Transverse colon (tissue), 4 donors: ENCODE measurements around the gene TAF3. TPM values are rescaled to one million over a fixed set of nuclear protein-coding genes. Genes with fewer than 3 reads are reported as not detected.
"Not testable (repeated sequence)": the region's sequence is repeated elsewhere in the genome, so short reads cannot be mapped to it uniquely, and the experiment has no call there.

Source experiments
- DNase-seq: peaks from one replicate; pipeline ENCODE4 v3.0.0-alpha.2; 2019
- H3K27ac ChIP-seq, 4 donors: fragments of 200-600 bp; sonication (generic); 2 replicates each; pipeline ENCODE4 v1.5.1; 2016 to 2018; ENCODE audit warnings: inconsistent platforms in 4 of 4
- H3K27me3 ChIP-seq: fragments of 200-600 bp; sonication (generic); 2 replicates; pipeline ENCODE4 v1.5.1; 2017; ENCODE audit warnings: inconsistent platforms
- H3K36me3 ChIP-seq, 4 donors: fragments of 200-600 bp; sonication (generic); 2 replicates each; pipeline ENCODE4 v1.5.1; 2017 to 2019; ENCODE audit warnings: inconsistent platforms in 4 of 4
- H3K4me1 ChIP-seq, 4 donors: fragments of 200-600 bp; sonication (generic); 2 replicates each; pipeline ENCODE4 v1.5.1; 2017 to 2020; ENCODE audit warnings: inconsistent platforms in 4 of 4
- H3K4me3 ChIP-seq, 4 donors: fragments of 200-600 bp; sonication (generic); 1 replicate in 1 of 4; 2 replicates in 3 of 4; pipeline versions ENCODE4 v1.5.1 to v1.6.1; 2017 to 2019; ENCODE audit warnings: inconsistent platforms in 4 of 4
- H3K9me3 ChIP-seq, 2 donors: fragments of 200-600 bp; sonication (generic); 2 replicates each; pipeline ENCODE4 v1.5.1; 2017 to 2019; ENCODE audit warnings: inconsistent platforms in 2 of 2
- CTCF ChIP-seq, 5 experiments: fragments of 200-600 bp in 3 of 5; fragments of 450-650 bp in 2 of 5; sonication (generic) in 3 of 5; IDR thresholded peaks; 1 replicate in 2 of 5; 2 replicates in 3 of 5; pipeline ENCODE4 v1.5.1; 2016 to 2017; ENCODE audit warnings: antibody characterized with exemption in 5 of 5, inconsistent platforms in 3 of 5, mild to moderate bottlenecking in 2 of 5, moderate library complexity in 1 of 5
- EP300 ChIP-seq: sonication (generic); formaldehyde crosslinking; IDR thresholded peaks from one replicate; pipeline ENCODE4 v1.6.1; 2017; ENCODE audit warnings: antibody characterized with exemption, low read depth
- POLR2A ChIP-seq: fragments of 450-650 bp; IDR thresholded peaks from one replicate; pipeline ENCODE4 v1.6.1; 2016; ENCODE audit warnings: antibody characterized with exemption, mild to moderate bottlenecking, moderate library complexity
- POLR2AphosphoS5 ChIP-seq, 3 donors: sonication (generic); formaldehyde crosslinking; IDR thresholded peaks; one replicate each; pipeline ENCODE4 v1.6.1; 2016; ENCODE audit warnings: antibody characterized with exemption in 3 of 3
- WGBS, 2 donors: methylation state at CpG; one replicate each; pipeline ENCODE4 v1.1.5; 2018; ENCODE audit warnings: low coverage in 1 of 2; 5-methylcytosine and 5-hydroxymethylcytosine counted together
- in situ Hi-C, 4 donors: fragments of 200-750 bp; cut with MboI; loops; one replicate each; pipeline versions ENCODE4 v1.15.0 to v1.15.1; 2017; ENCODE audit warnings: low sequenced_read_pairs in 3 of 4, low pct_ligation_motif_present in 1 of 4, low pct_unique_long_range_greater_than_20kb in 1 of 4
- intact Hi-C: fragments of 100-400 bp; cut with DNase I; formaldehyde crosslinking; loops from one replicate; pipeline ENCODE4 v1.15.1; 2023; ENCODE audit warnings: low total_unique reads
- total RNA-seq, 4 donors: library from RNA; depleted of rRNA; stranded (reverse); fragments of >200 nt; gene quantifications; one replicate each; pipeline ENCODE4 v1.1.0, GENCODE V29; 2016

Gene TAF3, protein sequence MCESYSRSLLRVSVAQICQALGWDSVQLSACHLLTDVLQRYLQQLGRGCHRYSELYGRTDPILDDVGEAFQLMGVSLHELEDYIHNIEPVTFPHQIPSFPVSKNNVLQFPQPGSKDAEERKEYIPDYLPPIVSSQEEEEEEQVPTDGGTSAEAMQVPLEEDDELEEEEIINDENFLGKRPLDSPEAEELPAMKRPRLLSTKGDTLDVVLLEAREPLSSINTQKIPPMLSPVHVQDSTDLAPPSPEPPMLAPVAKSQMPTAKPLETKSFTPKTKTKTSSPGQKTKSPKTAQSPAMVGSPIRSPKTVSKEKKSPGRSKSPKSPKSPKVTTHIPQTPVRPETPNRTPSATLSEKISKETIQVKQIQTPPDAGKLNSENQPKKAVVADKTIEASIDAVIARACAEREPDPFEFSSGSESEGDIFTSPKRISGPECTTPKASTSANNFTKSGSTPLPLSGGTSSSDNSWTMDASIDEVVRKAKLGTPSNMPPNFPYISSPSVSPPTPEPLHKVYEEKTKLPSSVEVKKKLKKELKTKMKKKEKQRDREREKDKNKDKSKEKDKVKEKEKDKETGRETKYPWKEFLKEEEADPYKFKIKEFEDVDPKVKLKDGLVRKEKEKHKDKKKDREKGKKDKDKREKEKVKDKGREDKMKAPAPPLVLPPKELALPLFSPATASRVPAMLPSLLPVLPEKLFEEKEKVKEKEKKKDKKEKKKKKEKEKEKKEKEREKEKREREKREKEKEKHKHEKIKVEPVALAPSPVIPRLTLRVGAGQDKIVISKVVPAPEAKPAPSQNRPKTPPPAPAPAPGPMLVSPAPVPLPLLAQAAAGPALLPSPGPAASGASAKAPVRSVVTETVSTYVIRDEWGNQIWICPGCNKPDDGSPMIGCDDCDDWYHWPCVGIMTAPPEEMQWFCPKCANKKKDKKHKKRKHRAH
- 10 to 100 TPM in 2 of 4 donors, 1 to 10 TPM in 2; 4.8 to 35.6 (median 9.6) TPM for total RNA-seq

- peak within 1 kb of the TSS; percentile 77 to 98 (median 89) for H3K4me3 ChIP-seq
- peak within 1 kb of the TSS; percentile 78 to 83 (median 80) for H3K27ac ChIP-seq
- peaks cover 9 to 25% (median 11%) of the 10 kb centered on the region in 4 donors for H3K4me1 ChIP-seq
- H3K36me3 ChIP-seq = no peaks in the 10 kb centered on the region
- 0 to 1% methylated on average over 2 to 51 of the region's 77 CpGs for WGBS, 2 donors
- TF ChIP-seq POLR2A (peak; percentile 64), CTCF (IDR thresholded peaks at IDR 0.05) (no peak), POLR2AphosphoS5 (IDR thresholded peaks at IDR 0.05) (peak; percentile 77 to 90 (median 78)), EP300 (no peak)
- no peaks in the 10 kb centered on the region for H3K27me3 ChIP-seq
- in situ Hi-C loops = no loop called here
- H3K9me3 ChIP-seq = no peaks in the 10 kb centered on the region
- DNase-seq = peak; percentile 94
- intact Hi-C loops = no loop called here
These were observed at the start of gene TAF3 for GRCh38 chr10:7818295-7819120. TAF3 (plus strand) TSS chr10:7818505; CDS start chr10:7818710, 205 bp downstream.

- TF ChIP-seq EP300 = no peak
- peaks cover 0 to 49% (median 14%) of the 10 kb centered on the region in 4 donors for H3K36me3 ChIP-seq
- H3K9me3 ChIP-seq = no peaks in the 10 kb centered on the region
- peaks cover 0 to 10% (median 2%) of the 10 kb centered on the region in 4 donors for H3K4me1 ChIP-seq
- 56% methylated on average over 5 to 10 of the region's 10 CpGs for WGBS, 2 donors
- no peak overlapping the region for H3K4me3 ChIP-seq
- H3K27me3 ChIP-seq = no peaks in the 10 kb centered on the region
- intact Hi-C loops = no loop called here
- in situ Hi-C loops = no loop called here
- DNase-seq = peak; percentile 52
- no peak overlapping the region for H3K27ac ChIP-seq
These were observed 44.2 kb upstream of the TAF3 start for GRCh38 chr10:7773845-7774801.

DNA sequence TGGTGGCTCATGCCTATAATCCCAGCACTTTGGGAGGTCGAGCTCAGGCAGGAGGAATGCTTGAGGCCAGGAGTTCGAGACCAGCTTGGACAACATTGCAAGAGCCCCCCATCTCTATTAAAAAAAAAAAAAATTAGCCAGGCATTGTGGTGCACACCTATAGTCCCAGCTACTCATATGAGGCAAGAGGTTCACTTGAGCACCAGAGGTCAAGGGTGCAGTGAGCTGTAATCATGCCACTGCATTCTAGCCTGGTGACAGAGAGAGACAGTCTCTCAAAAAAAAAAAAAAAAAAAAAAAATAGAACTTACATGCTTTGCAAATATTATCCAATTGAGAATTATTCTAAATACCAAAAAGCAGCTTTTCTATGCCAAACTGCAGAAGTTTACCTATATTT, 41.5 kb upstream of the TAF3 start:
- TF ChIP-seq CTCF (IDR thresholded peaks at IDR 0.05) (no peak), EP300 (no peak), POLR2A (no peak), POLR2AphosphoS5 (IDR thresholded peaks at IDR 0.05) (no peak)
- no peak overlapping the region for H3K4me3 ChIP-seq
- peaks cover 0 to 72% (median 13%) of the 10 kb centered on the region in 4 donors for H3K36me3 ChIP-seq
- H3K27ac ChIP-seq = no peak overlapping the region
- no peaks in the 10 kb centered on the region for H3K27me3 ChIP-seq
- WGBS, 2 donors = 97% methylated on average over 2 of the region's 2 CpGs; no CpG with 5 or more reads in 1 of the 2 donors
- intact Hi-C loops (no loop called here), in situ Hi-C loops (no loop called here)
- no peak for DNase-seq
- H3K4me1 ChIP-seq = peaks cover 0 to 10% (median 2%) of the 10 kb centered on the region in 4 donors
- no peaks in the 10 kb centered on the region for H3K9me3 ChIP-seq

DNA sequence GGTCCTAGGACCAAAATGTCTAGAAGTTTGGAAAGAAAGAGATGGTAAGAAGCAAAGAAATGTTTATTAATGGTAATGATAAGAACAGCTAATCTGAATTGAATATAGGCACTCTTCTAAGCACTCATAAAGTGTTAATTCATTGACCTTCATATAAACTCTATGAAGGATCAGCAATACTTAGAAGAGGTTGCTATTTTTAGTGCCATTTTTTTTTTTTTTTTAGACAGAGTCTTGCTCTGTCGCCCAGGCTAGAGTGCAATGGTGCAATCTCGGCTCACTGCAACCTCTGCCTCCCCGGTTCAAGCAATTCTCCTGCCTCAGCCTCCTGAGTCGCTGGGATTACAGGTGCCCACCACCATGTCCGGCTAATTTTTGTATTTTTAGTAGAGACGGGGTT, 36.1 kb upstream of the TAF3 start:
- in situ Hi-C loops, H3K27me3 ChIP-seq, intact Hi-C loops, H3K27ac ChIP-seq, DNase-seq, H3K9me3 ChIP-seq, H3K4me3 ChIP-seq: not testable (repeated sequence)
- Histone ChIP-seq H3K4me1 (peaks cover 7 to 11% (median 9%) of the 10 kb centered on the region in 4 donors), H3K36me3 (peaks cover 0 to 46% (median 5%) of the 10 kb centered on the region in 4 donors)
- 92 to 94% methylated on average over 6 of the region's 6 CpGs for WGBS, 2 donors
